GM18873 (cell line): ENCODE results near the gene BOK.

Experiments used
- ATAC-seq: cut with Tn5 transposase; IDR thresholded peaks from one replicate; pipeline ENCODE4 v1.9.1; 2021; ENCODE audit warnings: mild to moderate bottlenecking, moderate library complexity, moderate number of reproducible peaks; ENCODE audit not compliant: unreplicated experiment, low FRiP score

BOK gene

DNA sequence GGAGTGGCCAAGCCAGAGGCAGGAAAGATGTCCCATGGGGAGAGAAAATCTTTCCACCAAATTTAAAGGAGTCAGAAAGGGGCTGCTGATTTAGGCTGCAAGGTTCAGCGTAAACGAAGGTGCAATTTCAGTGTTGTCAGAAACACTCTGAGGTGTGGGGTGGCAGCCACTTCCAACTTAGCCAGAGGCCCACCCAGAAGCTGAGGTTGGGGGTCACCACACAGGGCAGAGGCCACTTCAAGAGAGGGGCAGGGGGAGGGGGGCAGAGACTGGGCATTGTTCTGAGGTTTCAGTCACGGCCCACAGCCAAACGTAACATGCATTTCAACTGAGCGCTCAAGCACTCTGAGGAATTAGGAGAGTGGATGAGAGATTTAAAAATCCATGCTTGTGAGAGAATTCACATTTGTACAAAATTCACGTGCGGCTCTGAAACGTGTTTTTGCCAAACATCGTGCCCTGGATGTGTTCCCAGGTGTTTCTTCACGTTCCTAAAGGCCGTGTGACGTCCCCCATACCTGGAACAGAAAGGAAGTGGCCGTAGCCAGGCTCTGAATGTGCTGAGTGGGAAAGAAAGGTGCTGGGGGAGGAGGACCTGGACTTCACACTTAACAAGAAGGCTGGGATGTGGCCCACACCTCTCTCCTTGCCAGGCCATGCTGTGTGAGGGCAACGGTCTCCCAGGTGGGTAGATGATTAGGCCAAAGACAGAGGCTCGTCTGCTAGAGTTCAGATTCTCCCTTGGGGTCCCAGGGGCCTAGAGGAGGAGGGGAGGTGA lies 19.5 kb upstream of the BOK start:
- ATAC-seq, result no peak

DNA sequence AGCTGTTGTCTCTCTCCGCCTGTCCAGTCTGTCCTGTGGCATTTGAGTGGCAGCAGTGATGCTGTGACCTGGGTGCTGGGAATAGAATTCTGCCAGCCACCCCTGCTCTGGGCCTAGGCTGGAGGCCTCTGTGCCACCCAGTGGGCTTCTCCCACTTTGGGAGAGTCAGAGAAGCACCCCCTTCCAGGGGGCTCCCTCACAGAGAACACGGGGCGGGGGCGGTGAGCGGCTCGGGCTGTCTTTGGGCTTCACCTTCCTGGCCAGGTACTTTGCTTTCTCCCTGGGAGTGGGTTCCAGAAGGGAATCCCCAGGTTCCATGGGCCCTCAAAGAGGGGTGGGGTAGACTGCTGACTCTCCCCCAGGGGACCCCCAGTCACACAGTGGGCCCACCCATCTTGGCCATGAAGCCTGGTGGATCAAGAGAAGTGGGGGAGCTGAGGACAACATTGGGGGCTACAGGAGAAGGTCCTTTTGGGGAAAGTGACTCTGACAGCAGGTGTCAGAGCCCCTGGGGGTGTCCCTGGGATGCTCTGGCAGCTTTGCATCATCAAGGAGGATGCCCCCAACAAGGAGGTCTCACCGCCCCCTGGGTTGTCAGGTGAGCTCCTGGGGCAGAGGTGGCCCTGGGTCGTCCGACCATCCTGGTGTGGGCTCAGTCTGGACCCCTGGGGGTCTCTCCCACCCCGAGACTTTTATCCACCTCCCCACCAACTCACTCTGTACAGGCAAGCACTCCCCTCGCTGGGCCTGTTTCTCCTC lies 18.8 kb upstream of the BOK start:
- no peak for ATAC-seq

DNA sequence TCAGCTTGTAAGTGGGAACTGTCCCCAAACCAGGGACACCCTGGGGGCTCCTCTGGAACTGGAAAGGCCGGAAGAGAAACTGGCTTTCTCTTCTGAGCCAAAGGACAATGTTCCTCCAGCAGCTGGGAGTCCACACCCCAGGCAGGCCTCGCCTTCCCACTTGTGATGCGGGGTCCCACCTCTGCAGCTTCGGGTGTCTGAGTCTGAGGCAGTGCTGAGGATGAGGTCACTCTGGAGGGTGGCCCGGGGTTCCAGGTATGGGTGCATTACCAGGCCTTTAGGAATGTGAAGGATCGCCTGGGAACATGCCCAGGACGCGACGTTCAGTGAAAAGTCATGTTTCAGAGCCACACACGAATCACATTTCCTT lies 18.2 kb upstream of the BOK start:
- ATAC-seq, result no peak

DNA sequence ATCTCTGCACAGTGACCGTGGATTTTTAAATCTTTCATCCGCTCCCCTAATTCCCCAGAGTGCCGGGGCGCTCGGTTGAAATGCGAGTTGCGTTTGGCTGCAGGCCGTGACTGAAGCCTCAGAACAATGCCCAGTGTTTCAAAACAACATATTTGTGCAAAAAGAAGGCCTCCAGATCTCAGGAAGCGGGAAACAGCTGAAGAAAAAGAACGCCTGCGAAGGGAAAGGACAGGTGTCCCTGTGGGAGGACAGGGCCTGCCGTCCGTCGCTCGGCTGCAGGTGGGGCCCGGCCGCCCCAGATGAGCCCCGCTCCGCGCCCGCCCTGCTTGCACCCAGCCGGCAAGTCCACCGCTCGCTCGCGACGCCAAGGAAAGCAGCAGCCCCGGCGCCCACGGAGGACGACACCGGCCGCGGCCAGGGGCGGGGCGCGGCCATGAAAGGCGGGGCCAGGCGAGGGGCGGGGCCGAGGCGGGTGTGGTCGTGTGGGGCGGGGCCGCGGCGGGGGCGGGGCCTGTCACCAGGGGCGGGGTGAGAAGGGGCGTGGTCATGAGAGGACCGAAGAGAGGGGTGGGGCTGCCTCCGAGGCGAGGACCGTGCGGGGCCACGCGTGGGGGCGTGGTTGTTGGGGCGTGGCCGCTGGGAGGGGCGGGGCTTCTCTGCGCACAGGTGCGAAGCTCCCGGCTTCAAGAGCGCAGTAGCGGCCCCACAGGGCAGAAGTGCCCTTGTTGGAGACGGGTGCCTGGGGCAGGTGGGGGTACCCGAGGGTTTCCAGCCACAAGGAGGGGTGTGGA lies 17.6 kb upstream of the BOK start:
- no peak for ATAC-seq

DNA sequence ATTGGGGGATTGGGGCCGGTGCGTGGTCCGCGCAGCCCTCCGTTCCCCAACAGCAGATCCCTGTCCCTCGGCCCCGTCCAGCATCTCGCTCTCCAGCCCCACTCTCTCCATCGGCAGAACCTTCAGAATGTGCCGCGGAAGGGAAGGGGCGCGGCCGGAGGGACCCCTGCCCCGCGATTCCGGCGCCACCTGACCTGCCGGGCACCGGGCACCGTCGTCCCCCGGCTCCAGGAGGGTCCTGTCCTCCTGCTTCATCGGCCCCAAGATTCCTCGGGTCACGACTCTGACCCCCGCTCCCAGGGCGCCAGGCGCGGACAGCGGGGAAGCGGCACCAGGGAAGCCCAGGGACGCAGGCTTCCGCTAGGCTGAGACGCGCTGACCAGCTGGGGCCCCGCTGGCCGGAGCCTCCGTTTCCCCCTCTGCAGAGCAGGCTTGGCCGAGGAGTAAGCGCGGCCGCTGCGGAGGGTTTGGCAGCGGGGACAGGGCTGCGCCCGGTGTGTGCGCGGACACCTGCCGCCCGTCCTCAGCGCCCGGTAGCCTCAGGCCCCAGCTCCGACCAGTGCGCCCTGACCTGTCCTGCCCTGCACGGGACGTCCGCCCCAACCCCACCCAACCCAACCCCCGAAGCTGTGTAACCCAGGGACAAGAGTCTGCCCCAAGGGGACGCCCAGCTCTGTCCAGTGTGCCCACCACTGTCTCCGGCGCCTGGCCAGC lies 16.8 kb upstream of the BOK start:
- no peak for ATAC-seq

DNA sequence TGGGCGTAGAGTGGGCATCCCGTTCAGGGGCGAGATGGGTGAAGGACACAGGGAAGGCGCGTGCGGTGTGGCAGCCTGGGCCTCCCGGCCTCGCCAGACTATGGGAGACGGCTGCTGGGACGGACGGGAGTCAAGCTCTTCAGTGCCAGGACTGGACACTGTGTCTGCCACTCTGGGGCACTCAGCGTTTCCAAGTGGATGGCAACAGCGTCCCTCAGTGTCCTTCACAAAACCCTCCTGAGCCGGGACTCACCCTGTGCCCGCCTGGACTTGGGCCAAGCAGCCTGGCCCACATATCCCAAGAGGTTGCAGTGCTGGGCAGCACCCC lies 16.3 kb upstream of the BOK start:
- ATAC-seq, result no peak

DNA sequence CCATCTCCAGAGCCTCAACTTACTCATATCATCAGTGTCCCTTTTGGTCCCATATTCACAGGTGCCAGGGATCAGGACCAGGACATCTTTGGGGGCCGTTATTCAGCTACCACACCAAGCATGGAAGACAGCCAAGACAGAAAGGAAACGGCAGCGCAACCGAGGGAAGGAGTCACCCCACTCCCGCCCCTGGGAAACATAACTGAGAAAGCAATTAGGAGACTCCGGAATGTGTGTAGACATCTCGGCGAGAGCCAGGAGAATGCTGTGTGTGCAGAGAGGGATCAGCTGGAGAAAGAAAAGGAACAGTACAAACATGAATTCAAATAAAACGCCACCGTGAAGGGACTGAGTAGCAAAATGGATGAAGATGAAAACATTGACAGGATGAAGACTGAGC lies 13.4 kb upstream of the BOK start:
- no peak for ATAC-seq

DNA sequence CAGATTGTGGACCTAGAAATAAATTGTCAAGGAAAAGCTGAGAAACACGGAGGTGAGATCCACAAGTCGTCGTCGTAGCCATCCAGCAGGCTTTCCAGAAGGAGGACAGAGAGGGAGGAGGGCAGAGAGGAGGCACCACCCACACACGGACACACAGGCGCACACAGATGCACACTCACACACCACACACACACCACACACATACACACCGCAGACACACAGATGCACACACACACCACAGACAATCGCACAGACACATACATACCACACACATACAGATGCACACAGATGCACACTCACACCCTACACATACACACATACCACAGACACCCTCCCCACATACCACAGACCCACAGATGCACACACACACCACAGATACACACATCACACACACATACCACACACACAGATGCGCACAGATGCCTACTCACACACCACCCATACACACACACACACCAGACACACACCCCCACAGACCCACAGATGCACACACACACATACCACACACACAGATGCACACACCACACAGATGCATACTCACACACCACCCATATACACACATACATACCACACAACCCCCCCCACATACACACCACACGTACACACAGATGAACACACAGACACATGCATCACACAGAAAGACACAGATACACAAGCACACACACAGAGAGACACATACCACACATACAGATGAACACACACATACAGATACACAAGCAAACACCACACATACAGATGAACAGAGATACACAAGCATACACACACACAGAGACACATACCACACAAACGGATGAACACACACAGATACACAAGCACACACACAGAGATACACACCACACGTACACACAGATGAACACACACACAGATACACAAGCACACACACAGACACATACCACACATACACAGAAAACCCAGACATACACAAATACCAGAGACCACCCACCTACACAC lies 12.7 kb upstream of the BOK start:
- ATAC-seq, result no peak

DNA sequence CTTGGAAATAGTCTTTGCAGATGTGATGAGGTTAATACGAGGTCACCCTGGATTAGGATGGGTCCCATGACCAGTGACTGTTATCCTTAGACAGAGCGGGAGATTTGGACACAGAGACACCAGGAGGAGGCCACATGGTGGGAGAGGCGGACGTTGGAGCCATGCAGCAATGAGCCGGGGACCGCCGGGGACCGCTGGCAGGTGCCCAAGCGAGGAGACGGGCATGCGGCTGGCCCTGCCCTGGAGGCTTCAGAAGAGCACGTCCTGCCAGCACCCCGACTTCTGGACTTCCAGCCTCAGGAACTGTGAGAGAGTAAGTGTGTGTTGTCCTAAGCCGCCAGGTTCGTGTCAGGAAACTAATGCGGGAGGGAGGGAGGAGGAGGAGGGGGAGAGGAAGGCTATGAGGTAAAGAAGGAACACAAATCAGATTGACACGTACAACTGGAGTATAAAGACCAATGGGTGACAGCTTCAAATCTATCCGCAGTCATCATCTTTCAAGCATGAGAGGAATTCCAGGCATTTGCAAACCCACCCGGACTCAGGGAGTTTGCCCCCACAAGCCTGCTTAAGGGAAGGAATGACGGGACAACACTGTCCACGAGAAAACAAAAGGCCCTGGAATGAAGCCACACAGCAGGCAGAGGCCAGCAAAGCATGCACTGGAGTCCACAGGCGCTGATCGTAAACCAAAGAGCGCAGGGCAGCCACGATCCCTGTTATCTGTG lies 11.6 kb upstream of the BOK start:
- ATAC-seq, result no peak

DNA sequence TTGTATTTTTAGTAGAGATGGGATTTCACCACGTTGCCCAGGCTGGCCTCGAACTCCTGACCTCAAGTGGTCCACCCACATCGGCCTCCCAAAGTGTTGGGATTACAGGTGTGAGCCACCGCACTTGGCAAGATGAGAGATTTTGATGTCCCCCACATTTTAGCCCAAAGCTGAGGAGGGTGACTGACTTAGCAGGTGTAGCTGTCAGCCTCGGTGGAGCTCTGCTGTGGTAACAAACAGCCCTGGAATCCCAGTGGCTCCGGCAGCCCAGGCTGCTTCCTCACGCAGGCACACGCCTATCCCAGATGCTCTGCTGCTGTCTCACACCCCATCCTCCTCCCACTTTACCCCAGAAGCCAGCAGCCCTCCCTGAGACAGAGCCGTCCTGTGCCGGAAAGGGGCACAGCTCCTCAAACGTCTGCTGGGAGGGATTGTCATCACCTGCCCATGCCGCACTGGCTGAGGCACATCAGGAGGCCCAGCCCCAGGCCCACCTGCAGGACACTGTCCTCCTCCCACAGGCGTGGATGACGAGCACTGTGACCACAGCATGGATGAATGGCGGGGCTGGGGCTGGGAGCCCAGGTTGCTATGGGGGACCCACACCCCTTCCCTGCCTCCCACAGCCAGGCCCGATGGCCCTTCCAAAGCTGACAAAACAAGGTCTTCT lies 10.6 kb upstream of the BOK start:
- no peak for ATAC-seq

DNA sequence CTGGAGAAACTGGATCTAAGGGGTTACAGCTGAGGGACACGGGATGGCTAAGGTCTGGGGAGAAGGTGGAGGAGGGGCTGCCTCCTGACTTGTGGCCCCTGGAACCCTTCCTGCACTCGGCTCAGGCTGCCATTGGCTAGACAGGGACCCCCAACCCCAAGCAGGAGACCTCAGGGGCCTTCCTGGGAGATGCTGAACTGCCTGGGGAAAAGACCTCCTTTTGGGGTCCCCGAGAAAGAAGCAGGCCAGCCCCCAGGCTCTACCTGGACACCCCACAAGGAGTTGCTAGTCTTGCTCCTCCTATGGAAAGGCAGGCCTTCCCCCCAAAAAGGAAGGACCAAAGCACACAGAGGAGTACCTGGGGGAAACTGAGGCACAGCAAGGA lies 10.1 kb upstream of the BOK start:
- no peak for ATAC-seq

DNA sequence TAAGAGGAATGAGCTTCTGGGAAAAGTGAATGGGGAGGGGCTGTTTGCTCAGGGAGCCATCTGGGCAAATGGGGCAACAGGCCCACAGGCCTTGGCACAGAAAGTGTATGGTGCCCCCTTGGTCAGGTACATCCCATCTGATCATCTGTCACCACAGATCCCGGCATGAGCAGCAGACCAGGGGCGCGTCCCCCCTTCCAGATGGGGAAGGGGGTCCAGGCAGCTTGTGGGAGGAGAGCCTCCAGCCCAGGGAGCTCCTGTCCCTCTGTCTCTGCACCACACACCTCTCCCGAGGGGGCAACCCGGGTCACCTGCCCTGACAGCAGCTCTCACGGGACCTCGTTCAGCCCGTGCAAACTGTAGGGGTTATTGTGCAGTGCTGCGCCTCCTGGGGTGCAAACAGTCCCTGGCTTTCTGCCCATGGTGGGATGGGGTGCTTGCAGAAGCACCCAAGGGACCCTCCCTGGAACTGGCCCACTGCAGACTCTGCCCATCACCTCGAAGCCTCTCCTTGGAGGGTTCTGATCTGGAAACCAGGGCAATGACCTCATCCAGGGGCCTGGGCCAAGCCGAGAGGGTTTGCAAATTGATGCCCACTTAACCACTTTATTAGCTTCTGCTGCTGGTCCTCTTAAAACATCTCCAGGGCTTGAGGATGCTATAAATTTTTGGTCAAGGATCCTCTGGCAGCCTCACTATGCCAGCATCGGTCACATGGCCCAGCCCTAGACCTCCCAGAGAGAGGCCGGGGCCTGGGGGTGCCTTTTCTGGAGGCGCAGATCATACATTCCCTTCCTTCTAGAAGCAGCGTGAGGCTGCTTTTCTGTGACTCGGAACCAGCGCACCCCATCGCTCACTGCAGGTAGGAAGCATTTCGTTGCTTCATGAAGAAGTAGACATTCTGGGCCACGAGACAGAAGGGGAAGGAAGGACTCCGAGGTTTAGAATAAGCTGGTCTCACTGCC lies 7.6 kb upstream of the BOK start:
- no peak for ATAC-seq

DNA sequence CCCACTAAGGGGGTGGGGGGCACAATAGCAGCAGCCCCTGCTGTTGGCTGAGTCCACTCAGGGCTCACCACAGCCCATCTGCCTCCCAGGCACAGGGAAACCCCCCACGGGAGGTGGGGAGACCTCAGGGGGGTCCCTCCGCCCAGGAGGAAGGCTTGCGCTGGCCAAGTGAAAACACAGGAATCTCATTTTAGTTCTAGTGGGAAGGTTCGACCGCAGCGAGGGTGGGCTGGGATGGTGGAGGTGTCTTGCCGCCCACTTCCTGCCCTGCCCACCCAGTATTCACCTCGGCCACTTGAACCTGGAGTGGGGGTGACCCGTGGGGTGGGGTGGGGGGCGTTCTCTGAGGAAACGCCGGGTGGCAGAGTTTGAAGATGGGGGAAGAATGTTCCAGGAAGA lies 6.9 kb upstream of the BOK start:
- ATAC-seq, result no peak

DNA sequence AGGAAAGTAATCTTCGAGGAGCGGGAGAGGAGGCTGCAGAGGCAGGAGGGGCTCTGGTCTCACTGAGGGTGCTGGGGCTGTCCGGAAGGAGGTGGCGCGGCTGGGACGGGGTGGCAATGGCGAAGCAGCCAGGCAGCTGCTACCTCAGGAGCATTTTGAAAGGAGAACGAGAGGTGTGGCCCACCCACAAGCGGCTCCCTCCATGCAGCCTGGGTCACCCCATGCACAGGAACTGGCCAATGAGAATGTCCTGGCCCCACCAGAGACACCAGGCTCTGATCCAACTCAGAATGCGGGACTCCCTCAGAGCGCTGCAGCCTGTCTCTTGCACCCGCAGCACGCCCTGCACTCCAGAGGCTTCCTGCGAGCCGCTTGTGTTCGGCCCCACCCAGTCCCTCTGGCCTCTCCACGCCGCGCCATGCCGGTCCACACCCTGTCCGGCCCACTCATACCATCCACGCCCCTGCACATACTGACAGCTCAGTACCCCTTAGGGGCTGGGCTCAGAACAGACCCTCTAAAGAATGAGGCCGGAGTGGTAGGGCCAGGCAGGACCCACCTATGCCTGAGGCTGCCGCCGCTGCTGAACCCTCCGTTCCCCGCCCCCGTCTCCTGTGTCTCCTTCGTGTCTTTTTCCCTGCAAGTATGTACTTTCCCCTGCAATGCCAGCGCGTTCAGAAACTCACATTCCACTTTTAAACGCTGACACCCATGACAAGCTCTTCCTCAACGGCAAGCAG lies 6.4 kb upstream of the BOK start:
- ATAC-seq, result no peak

DNA sequence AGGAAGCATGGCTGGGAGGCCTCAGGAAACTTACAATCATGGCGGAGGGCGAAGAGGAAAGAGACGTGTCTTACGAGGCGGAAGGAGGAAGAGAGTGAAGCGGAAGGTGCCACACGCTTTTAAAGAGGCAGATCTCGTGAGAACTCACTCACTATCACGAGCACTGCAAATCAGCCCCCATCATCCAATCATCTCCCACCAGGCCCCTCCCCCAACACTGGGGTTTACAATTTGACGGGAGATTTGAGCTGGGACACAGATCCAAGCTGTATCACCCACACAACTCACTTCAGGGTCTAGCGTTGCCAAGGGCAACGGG lies 5.1 kb upstream of the BOK start:
- no peak for ATAC-seq

DNA sequence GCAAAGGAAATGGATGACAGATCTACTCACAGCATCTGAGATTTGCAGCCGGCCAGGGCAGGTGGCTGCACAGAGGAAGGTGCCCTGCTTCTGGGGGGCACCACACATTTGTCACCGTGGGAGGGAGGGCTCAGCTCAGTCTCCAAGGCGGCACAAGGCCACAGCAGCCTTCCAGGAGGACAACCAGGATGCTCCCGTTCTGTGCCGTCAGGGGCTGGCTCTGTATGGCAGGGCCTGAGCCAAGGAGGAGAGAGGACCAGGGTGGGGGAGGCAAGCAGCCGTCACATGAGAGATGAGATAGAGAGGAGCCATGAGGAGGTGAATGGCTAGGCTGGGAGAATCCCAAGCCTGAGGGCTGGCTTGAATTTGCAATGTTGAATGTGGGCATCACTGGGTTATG lies 4.6 kb upstream of the BOK start:
- no peak for ATAC-seq
